HEK293 (cell line): ENCODE results near the gene CARNS1.

Experiments used
- EGR2 ChIP-seq: fragments of 450-650 bp; formaldehyde crosslinking; IDR thresholded peaks from 2 replicates; pipeline ENCODE4 v1.5.1; 2016; ENCODE audit warnings: low read depth, missing biosample characterization, missing genetic modification characterization
- GLIS1 ChIP-seq: fragments of 450-650 bp; formaldehyde crosslinking; IDR thresholded peaks from 2 replicates; pipeline ENCODE4 v1.5.1; 2016; ENCODE audit warnings: missing biosample characterization, missing genetic modification characterization
- HOXC10 ChIP-seq: sonication (generic); formaldehyde crosslinking; IDR thresholded peaks from 2 replicates; pipeline ENCODE4 v1.8.1; 2023; ENCODE audit warnings: mild to moderate bottlenecking, missing genetic modification reagents
- KLF9 ChIP-seq: fragments of 450-650 bp; formaldehyde crosslinking; IDR thresholded peaks from 2 replicates; pipeline ENCODE4 v1.5.1; 2016; ENCODE audit warnings: missing biosample characterization, missing genetic modification characterization, low read depth
- SCRT2 ChIP-seq: fragments of 450-650 bp; formaldehyde crosslinking; IDR thresholded peaks from 2 replicates; pipeline ENCODE4 v1.5.1; 2016; ENCODE audit warnings: missing biosample characterization, missing genetic modification characterization
- SP3 ChIP-seq: fragments of 450-650 bp; formaldehyde crosslinking; IDR thresholded peaks from 2 replicates; pipeline ENCODE4 v1.5.1; 2016; ENCODE audit warnings: missing biosample characterization, missing genetic modification characterization
- TRIM28 ChIP-seq: IDR thresholded peaks from 2 replicates; pipeline ENCODE4 v1.6.1; 2011; ENCODE audit warnings: low read length, control low read depth, borderline replicate concordance
- ZBTB1 ChIP-seq: fragments of 450-650 bp; formaldehyde crosslinking; IDR thresholded peaks from 2 replicates; pipeline ENCODE4 v1.5.1; 2016; ENCODE audit warnings: missing biosample characterization, missing genetic modification characterization
- ZIC2 ChIP-seq: fragments of 450-650 bp; formaldehyde crosslinking; IDR thresholded peaks from 2 replicates; pipeline ENCODE4 v1.5.1; 2016; ENCODE audit warnings: missing biosample characterization, missing genetic modification characterization
- ZNF202 ChIP-seq: fragments of 450-650 bp; formaldehyde crosslinking; IDR thresholded peaks from 2 replicates; pipeline ENCODE4 v1.5.1; 2016; ENCODE audit warnings: missing biosample characterization, missing genetic modification characterization, borderline replicate concordance
- ZNF221 ChIP-seq: fragments of 450-650 bp; formaldehyde crosslinking; IDR thresholded peaks from 2 replicates; pipeline ENCODE4 v1.5.1; 2017; ENCODE audit warnings: missing biosample characterization, missing genetic modification characterization, borderline replicate concordance
- ZNF335 ChIP-seq: fragments of 450-650 bp; formaldehyde crosslinking; conservative IDR thresholded peaks from 2 replicates; pipeline ENCODE4 v1.5.1; 2016; ENCODE audit warnings: missing biosample characterization, missing genetic modification characterization
- ZNF394 ChIP-seq: fragments of 450-650 bp; formaldehyde crosslinking; IDR thresholded peaks from 2 replicates; pipeline ENCODE4 v1.5.1; 2016; ENCODE audit warnings: missing biosample characterization, missing genetic modification characterization, mild to moderate bottlenecking, moderate library complexity, borderline replicate concordance
- ZNF514 ChIP-seq: fragments of 450-650 bp; formaldehyde crosslinking; IDR thresholded peaks from 2 replicates; pipeline ENCODE4 v1.5.1; 2016; ENCODE audit warnings: missing biosample characterization, missing genetic modification characterization
- ZNF555 ChIP-seq: fragments of 450-650 bp; formaldehyde crosslinking; conservative IDR thresholded peaks from 2 replicates; pipeline ENCODE4 v1.5.1; 2017; ENCODE audit warnings: missing biosample characterization, mild to moderate bottlenecking, missing genetic modification characterization, inconsistent platforms
- ZNF600 ChIP-seq: fragments of 450-650 bp; formaldehyde crosslinking; IDR thresholded peaks from 2 replicates; pipeline ENCODE4 v1.5.1; 2016; ENCODE audit warnings: missing biosample characterization, missing genetic modification characterization
- ZNF621 ChIP-seq: fragments of 450-650 bp; formaldehyde crosslinking; IDR thresholded peaks from 2 replicates; pipeline ENCODE4 v1.5.1; 2017; ENCODE audit warnings: missing biosample characterization, missing genetic modification characterization
- TF ChIP-seq, protein P1 (sequence below): IDR thresholded peaks from 2 replicates; pipeline ENCODE4 v1.6.1; 2011; ENCODE audit warnings: mild to moderate bottlenecking, low read depth, low read length, borderline replicate concordance
- TF ChIP-seq, protein P2 (sequence below): fragments of 450-650 bp; formaldehyde crosslinking; IDR thresholded peaks from 2 replicates; pipeline ENCODE4 v1.5.1; 2016; ENCODE audit warnings: missing biosample characterization, missing genetic modification characterization
- TF ChIP-seq, protein P3 (sequence below): fragments of 450-650 bp; formaldehyde crosslinking; IDR thresholded peaks from 2 replicates; pipeline ENCODE4 v1.5.1; 2017; ENCODE audit warnings: missing biosample characterization, mild to moderate bottlenecking, missing genetic modification characterization, moderate library complexity
- TF ChIP-seq, protein P4 (sequence below): fragments of 450-650 bp; formaldehyde crosslinking; IDR thresholded peaks from 2 replicates; pipeline ENCODE4 v1.5.1; 2016; ENCODE audit warnings: missing biosample characterization, missing genetic modification characterization
- TF ChIP-seq, protein P5 (sequence below): fragments of 450-650 bp; formaldehyde crosslinking; IDR thresholded peaks from 2 replicates; pipeline ENCODE4 v1.5.1; 2016; ENCODE audit warnings: missing biosample characterization, missing genetic modification characterization
- TF ChIP-seq, protein P6 (sequence below): fragments of 450-650 bp; formaldehyde crosslinking; IDR thresholded peaks from 2 replicates; pipeline ENCODE4 v1.5.1; 2016; ENCODE audit warnings: missing biosample characterization, missing genetic modification characterization

The CARNS1 gene

DNA sequence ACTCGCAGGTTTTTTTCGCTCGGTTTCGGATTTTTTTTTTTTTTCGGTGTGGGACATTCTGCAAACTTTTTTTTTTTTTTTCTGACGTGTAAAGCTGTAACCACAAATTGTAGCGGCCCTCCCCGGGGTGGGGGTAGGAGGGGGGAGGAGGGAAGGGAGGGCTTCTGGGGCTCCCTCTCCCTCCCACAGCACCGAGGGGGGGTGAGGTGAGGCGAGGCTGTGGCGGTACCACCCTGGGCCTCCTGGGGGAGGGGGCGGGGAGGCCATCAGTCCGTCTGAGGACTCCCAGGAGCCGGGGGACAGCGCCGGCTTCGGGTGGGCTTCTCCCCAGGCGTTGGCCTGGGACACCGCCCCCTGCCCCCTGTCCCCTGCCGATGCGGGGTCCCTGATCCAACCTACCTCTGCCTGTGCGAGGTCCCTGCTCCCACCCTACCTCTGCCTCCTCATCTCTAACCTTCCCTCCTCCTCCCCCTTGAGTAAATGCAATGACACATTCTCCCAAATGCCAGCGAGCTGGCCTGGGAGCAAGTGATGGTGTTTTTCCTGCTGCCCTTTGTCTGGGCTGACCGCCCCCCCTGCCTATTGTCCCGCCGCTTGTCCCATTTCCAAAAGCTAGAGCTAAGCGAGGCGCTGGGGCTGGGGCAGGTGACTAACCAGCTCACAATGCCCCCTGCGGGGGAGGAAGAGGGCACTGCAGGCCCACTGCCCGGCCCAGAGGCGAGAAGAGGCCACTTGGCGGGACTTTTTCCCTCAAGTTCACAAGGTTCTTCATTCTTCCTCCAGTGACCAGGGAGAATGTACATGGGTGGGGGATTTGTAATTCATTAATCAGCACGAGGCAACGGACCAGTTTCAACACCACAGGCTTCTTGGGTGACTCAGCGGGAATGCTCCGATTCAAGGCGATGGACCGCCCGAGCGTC lies 41.6 kb upstream of the CARNS1 start (continued):
- TF ChIP-seq, protein P1, sequence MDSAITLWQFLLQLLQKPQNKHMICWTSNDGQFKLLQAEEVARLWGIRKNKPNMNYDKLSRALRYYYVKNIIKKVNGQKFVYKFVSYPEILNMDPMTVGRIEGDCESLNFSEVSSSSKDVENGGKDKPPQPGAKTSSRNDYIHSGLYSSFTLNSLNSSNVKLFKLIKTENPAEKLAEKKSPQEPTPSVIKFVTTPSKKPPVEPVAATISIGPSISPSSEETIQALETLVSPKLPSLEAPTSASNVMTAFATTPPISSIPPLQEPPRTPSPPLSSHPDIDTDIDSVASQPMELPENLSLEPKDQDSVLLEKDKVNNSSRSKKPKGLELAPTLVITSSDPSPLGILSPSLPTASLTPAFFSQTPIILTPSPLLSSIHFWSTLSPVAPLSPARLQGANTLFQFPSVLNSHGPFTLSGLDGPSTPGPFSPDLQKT = no peak
- TF ChIP-seq ZNF394 (tag by site-specific recombination) (no peak), ZIC2 (peak; percentile 47; the same call in 1 of the 2 replicates), ZNF335 (tag by site-specific recombination) (peak; percentile 80), EGR2 (tag by site-specific recombination) (peak; percentile 16; the same call in 1 of the 2 replicates), GLIS1 (tag by site-specific recombination) (peak; percentile 49), ZNF555 (tag by site-specific recombination) (no peak), ZNF621 (tag by site-specific recombination) (no peak), ZNF202 (no peak), ZNF221 (tag by site-specific recombination) (no peak), ZNF514 (tag by site-specific recombination) (no peak), SP3 (tag by site-specific recombination) (peak; percentile 55), KLF9 (tag by site-specific recombination) (0 out of 2 replicates have a peak, but pooled peaks have one; percentile 20), SCRT2 (tag by site-specific recombination) (no peak), TRIM28 (no peak), ZNF600 (tag by site-specific recombination) (peak; percentile 24; the same call in 1 of the 2 replicates), HOXC10 (CRISPR knock-in tag) (no peak), ZBTB1 (no peak)
- TF ChIP-seq, protein P2, sequence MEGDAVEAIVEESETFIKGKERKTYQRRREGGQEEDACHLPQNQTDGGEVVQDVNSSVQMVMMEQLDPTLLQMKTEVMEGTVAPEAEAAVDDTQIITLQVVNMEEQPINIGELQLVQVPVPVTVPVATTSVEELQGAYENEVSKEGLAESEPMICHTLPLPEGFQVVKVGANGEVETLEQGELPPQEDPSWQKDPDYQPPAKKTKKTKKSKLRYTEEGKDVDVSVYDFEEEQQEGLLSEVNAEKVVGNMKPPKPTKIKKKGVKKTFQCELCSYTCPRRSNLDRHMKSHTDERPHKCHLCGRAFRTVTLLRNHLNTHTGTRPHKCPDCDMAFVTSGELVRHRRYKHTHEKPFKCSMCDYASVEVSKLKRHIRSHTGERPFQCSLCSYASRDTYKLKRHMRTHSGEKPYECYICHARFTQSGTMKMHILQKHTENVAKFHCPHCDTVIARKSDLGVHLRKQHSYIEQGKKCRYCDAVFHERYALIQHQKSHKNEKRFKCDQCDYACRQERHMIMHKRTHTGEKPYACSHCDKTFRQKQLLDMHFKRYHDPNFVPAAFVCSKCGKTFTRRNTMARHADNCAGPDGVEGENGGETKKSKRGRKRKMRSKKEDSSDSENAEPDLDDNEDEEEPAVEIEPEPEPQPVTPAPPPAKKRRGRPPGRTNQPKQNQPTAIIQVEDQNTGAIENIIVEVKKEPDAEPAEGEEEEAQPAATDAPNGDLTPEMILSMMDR (tag by site-specific recombination) = peak; percentile 43; the same call in 1 of the 2 replicates
- TF ChIP-seq, protein P3, sequence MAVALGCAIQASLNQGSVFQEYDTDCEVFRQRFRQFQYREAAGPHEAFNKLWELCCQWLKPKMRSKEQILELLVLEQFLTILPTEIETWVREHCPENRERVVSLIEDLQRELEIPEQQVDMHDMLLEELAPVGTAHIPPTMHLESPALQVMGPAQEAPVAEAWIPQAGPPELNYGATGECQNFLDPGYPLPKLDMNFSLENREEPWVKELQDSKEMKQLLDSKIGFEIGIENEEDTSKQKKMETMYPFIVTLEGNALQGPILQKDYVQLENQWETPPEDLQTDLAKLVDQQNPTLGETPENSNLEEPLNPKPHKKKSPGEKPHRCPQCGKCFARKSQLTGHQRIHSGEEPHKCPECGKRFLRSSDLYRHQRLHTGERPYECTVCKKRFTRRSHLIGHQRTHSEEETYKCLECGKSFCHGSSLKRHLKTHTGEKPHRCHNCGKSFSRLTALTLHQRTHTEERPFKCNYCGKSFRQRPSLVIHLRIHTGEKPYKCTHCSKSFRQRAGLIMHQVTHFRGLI (tag by site-specific recombination) = no peak
- TF ChIP-seq, protein P4, sequence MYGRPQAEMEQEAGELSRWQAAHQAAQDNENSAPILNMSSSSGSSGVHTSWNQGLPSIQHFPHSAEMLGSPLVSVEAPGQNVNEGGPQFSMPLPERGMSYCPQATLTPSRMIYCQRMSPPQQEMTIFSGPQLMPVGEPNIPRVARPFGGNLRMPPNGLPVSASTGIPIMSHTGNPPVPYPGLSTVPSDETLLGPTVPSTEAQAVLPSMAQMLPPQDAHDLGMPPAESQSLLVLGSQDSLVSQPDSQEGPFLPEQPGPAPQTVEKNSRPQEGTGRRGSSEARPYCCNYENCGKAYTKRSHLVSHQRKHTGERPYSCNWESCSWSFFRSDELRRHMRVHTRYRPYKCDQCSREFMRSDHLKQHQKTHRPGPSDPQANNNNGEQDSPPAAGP (tag by site-specific recombination) = 0 out of 2 replicates have a peak, but pooled peaks have one; percentile 22
- TF ChIP-seq, protein P5, sequence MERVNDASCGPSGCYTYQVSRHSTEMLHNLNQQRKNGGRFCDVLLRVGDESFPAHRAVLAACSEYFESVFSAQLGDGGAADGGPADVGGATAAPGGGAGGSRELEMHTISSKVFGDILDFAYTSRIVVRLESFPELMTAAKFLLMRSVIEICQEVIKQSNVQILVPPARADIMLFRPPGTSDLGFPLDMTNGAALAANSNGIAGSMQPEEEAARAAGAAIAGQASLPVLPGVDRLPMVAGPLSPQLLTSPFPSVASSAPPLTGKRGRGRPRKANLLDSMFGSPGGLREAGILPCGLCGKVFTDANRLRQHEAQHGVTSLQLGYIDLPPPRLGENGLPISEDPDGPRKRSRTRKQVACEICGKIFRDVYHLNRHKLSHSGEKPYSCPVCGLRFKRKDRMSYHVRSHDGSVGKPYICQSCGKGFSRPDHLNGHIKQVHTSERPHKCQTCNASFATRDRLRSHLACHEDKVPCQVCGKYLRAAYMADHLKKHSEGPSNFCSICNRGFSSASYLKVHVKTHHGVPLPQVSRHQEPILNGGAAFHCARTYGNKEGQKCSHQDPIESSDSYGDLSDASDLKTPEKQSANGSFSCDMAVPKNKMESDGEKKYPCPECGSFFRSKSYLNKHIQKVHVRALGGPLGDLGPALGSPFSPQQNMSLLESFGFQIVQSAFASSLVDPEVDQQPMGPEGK (tag by site-specific recombination) = peak; percentile 66; the same call in 1 of the 2 replicates
- TF ChIP-seq, protein P6, sequence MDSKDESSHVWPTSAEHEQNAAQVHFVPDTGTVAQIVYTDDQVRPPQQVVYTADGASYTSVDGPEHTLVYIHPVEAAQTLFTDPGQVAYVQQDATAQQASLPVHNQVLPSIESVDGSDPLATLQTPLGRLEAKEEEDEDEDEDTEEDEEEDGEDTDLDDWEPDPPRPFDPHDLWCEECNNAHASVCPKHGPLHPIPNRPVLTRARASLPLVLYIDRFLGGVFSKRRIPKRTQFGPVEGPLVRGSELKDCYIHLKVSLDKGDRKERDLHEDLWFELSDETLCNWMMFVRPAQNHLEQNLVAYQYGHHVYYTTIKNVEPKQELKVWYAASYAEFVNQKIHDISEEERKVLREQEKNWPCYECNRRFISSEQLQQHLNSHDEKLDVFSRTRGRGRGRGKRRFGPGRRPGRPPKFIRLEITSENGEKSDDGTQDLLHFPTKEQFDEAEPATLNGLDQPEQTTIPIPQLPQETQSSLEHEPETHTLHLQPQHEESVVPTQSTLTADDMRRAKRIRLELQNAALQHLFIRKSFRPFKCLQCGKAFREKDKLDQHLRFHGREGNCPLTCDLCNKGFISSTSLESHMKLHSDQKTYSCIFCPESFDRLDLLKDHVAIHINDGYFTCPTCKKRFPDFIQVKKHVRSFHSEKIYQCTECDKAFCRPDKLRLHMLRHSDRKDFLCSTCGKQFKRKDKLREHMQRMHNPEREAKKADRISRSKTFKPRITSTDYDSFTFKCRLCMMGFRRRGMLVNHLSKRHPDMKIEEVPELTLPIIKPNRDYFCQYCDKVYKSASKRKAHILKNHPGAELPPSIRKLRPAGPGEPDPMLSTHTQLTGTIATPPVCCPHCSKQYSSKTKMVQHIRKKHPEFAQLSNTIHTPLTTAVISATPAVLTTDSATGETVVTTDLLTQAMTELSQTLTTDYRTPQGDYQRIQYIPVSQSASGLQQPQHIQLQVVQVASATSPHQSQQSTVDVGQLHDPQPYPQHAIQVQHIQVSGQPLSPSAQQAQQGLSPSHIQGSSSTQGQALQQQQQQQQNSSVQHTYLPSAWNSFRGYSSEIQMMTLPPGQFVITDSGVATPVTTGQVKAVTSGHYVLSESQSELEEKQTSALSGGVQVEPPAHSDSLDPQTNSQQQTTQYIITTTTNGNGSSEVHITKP (tag by site-specific recombination) = peak; percentile 98
- TF ChIP-seq, all 188 proteins: peak for 17
